WTC11 (cell line): ENCODE results near the gene STIP1. TPM values are rescaled to one million over a fixed set of nuclear protein-coding genes. Genes with fewer than 3 reads are reported as not detected.

Source experiments
- ATAC-seq: fragments of 200-7000 bp; cut with Tn5 transposase; 2 replicates; pipeline ENCODE4 v1.10.0; 2021; ENCODE audit warnings: mild to moderate bottlenecking, moderate library complexity
- CTCF ChIA-PET: fragments of 300-600 bp; sonication (Branson Sonifier 250); formaldehyde crosslinking; loops from one replicate; lab custom pipeline; 2021; ENCODE audit warnings: antibody characterized with exemption; lab: Charles Lee
- POLR2A ChIA-PET: fragments of 350-600 bp; sonication (Branson Sonifier 250); formaldehyde crosslinking; loops from one replicate; lab custom pipeline; 2021; ENCODE audit warnings: antibody characterized with exemption; lab: Charles Lee
- DNase-seq: peaks from one replicate; pipeline ENCODE4 v3.0.0; 2021; ENCODE audit warnings: low spot score
- H3K27ac Mint-ChIP-seq: 2 replicates; pipeline ENCODE4 v1.8.0; 2021; ENCODE audit warnings: mixed read lengths
- H3K27me3 Mint-ChIP-seq: 2 replicates; pipeline ENCODE4 v1.8.0; 2021; ENCODE audit warnings: low read depth, mild to moderate bottlenecking, moderate library complexity, mixed read lengths
- H3K36me3 Mint-ChIP-seq: 2 replicates; pipeline ENCODE4 v1.8.0; 2021; ENCODE audit warnings: mixed read lengths
- H3K4me1 Mint-ChIP-seq: 2 replicates; pipeline ENCODE4 v1.8.0; 2022; ENCODE audit warnings: mixed read lengths
- H3K4me3 Mint-ChIP-seq: 2 replicates; pipeline ENCODE4 v1.8.0; 2021; ENCODE audit warnings: mild to moderate bottlenecking, moderate library complexity, mixed read lengths
- H3K9me3 Mint-ChIP-seq: 2 replicates; pipeline ENCODE4 v1.8.0; 2021; ENCODE audit warnings: mixed read lengths
- ATF1 ChIP-seq: sonication (generic); formaldehyde crosslinking; IDR thresholded peaks from 2 replicates; pipeline ENCODE4 v1.8.1; 2023; ENCODE audit warnings: mild to moderate bottlenecking, moderate library complexity, missing genetic modification reagents
- ATF2 ChIP-seq: sonication (generic); formaldehyde crosslinking; IDR thresholded peaks from 2 replicates; pipeline ENCODE4 v1.8.1; 2022; ENCODE audit warnings: low read depth, missing genetic modification reagents, borderline replicate concordance
- CREM ChIP-seq: sonication (generic); formaldehyde crosslinking; IDR thresholded peaks from 2 replicates; pipeline ENCODE4 v1.8.1; 2022; ENCODE audit warnings: mild to moderate bottlenecking, missing genetic modification reagents, moderate library complexity
- ELF4 ChIP-seq: sonication (generic); formaldehyde crosslinking; IDR thresholded peaks from 2 replicates; pipeline ENCODE4 v1.8.1; 2022; ENCODE audit warnings: low read depth, mild to moderate bottlenecking, moderate library complexity, missing genetic modification reagents
- HMGXB4 ChIP-seq: sonication (generic); formaldehyde crosslinking; IDR thresholded peaks from 2 replicates; pipeline ENCODE4 v1.8.1; 2023; ENCODE audit warnings: mild to moderate bottlenecking, moderate library complexity, missing genetic modification reagents
- IRF2 ChIP-seq: sonication (generic); formaldehyde crosslinking; IDR thresholded peaks from 2 replicates; pipeline ENCODE4 v1.8.0; 2022; ENCODE audit warnings: low read depth, missing genetic modification reagents, borderline replicate concordance
- PREB ChIP-seq: sonication (generic); formaldehyde crosslinking; IDR thresholded peaks from 2 replicates; pipeline ENCODE4 v1.8.1; 2022; ENCODE audit warnings: mild to moderate bottlenecking, missing genetic modification reagents, moderate library complexity, borderline replicate concordance
- SMAD3 ChIP-seq: sonication (generic); formaldehyde crosslinking; IDR thresholded peaks from 2 replicates; pipeline ENCODE4 v1.8.0; 2022; ENCODE audit warnings: missing genetic modification reagents, mild to moderate bottlenecking, borderline replicate concordance
- ZNF232 ChIP-seq: sonication (generic); formaldehyde crosslinking; IDR thresholded peaks from 2 replicates; pipeline ENCODE4 v1.8.0; 2022; ENCODE audit warnings: mild to moderate bottlenecking, missing genetic modification reagents
- ZNF281 ChIP-seq: sonication (generic); formaldehyde crosslinking; IDR thresholded peaks from 2 replicates; pipeline ENCODE4 v1.8.0; 2023; ENCODE audit warnings: mild to moderate bottlenecking, missing genetic modification reagents
- total RNA-seq: library from RNA; stranded (reverse); gene quantifications from 3 replicates; pipeline ENCODE4 v1.2.3, GENCODE V29; 2021

STIP1 gene
- total RNA-seq, 1 experiment from 2014 or later = 296 TPM

- Mint-ChIP-seq H3K9me3 (no peaks in the 10 kb centered on the region), H3K36me3 (peaks cover 6% of the 10 kb centered on the region; the same call in 1 of the 2 replicates), H3K27ac (no peak overlapping the region), H3K27me3 (peaks cover 9% of the 10 kb centered on the region), H3K4me1 (peaks cover 24% of the 10 kb centered on the region), H3K4me3 (no peak overlapping the region)
- POLR2A ChIA-PET = no interaction called here
- TF ChIP-seq ATF2 (no peak), PREB (CRISPR knock-in tag) (0 out of 2 replicates have a peak, but pooled peaks have one; percentile 26)
- ATAC-seq (no peak), DNase-seq (no peak)
- CTCF ChIA-PET = interaction anchor here (1.0 to 5.4 kb wide), 3 partner anchors 13 to 104 kb away, joined by 3 to 35 read pairs (median 5); partner anchors contain the start of gene PLCB3
Observed at GRCh38 chr11:64237484-64237951, 51.5 kb downstream of the STIP1 start.

GRCh38 chr11:64238076-64238475 is 52.1 kb downstream of the STIP1 start:
- DNase-seq = no peak
- Mint-ChIP-seq H3K9me3 (no peaks in the 10 kb centered on the region), H3K27ac (no peak overlapping the region), H3K36me3 (peaks cover 6% of the 10 kb centered on the region; the same call in 1 of the 2 replicates)
- no peak for TF ChIP-seq HMGXB4 (CRISPR knock-in tag)
- no peak for TF ChIP-seq ELF4
- TF ChIP-seq IRF2 (CRISPR knock-in tag) = no peak
- TF ChIP-seq, all 79 proteins: peak for 0
- Mint-ChIP-seq H3K4me1 (peaks cover 28% of the 10 kb centered on the region), H3K27me3 (peaks cover 3% of the 10 kb centered on the region), H3K4me3 (no peak overlapping the region)
- ChIA-PET POLR2A (no interaction called here), CTCF (interaction anchor here (1.0 to 5.4 kb wide), 2 partner anchors 12 to 103 kb away, joined by 3 to 35 read pairs; partner anchors contain the start of gene PLCB3)
- no peak for ATAC-seq

- H3K4me1 Mint-ChIP-seq = peaks cover 32% of the 10 kb centered on the region
- ATAC-seq = no peak
- no peaks in the 10 kb centered on the region for H3K27me3 Mint-ChIP-seq
- no peak overlapping the region for H3K4me3 Mint-ChIP-seq
- TF ChIP-seq SMAD3 (CRISPR knock-in tag) = no peak
- TF ChIP-seq CREM (CRISPR knock-in tag) = no peak
- TF ChIP-seq ATF1 (CRISPR knock-in tag) = no peak
- no peak for TF ChIP-seq ZNF281
- TF ChIP-seq ZNF232 (CRISPR knock-in tag) = no peak
- H3K9me3 Mint-ChIP-seq = no peaks in the 10 kb centered on the region
- CTCF ChIA-PET = no interaction called here
- POLR2A ChIA-PET = no interaction called here
- H3K27ac Mint-ChIP-seq = peak overlapping the region; percentile 41; the same call in 1 of the 2 replicates
- no peak for DNase-seq
- H3K36me3 Mint-ChIP-seq = peaks cover 15% of the 10 kb centered on the region
Observed at GRCh38 chr11:64238999-64239398, 53.0 kb downstream of the STIP1 start.
